ENCODE data around the gene CLIP4. TPM values are rescaled to one million over a fixed set of nuclear protein-coding genes. Genes with fewer than 3 reads are reported as not detected.
A peak's percentile ranks its signal among the peaks of the same experiment; 100 is the strongest.

The CLIP4 gene
- total and polyA plus RNA-seq, 2 experiments from 2014 or later: 0.06 to 0.14 TPM

DNA sequence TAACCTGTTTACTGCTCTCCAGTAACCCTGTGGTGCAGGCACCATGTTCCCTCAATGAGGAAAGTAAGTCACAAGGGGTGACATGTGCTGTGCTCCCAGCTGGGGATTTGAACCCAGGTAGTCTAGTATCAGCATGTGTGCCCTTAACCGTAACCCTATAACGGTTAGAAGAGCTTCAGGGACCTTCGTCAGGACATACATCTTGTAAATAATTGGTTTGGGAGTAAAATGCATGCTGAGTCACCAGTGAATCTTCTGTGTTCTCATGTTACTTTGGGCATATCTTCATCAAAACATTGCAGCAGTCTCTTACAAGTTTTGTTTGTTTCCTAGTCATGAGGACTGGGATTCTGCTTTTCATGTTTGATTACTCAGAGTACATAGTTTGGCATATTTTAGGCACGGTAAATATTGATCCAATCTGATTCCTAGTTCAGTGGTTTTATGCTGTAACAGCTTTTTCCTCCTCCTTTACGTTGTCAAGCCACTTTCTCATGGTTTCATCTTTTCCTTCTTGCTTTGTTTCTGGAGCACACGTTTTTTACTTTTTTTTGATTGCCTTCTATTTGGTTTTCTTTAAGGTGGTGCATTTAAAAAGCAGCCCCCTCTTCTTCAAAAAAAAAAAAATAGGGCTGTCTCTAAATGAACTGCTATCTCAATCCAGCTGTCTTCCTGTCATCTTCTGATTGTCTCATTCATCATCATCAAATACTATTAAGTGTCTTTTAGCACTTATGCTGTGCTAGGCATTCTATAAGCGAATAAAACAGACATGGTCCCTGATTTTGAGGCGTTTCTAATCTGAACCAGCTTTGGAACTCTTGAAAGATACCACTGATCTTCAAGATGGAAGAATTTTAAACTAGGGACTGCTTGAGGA is 50.4 kb downstream of the CLIP4 start:
- Histone ChIP-seq H4K20me1 (replicated peaks; ENCODE audit: insufficient read depth) (no peaks in the 10 kb centered on the region), H3K79me2 (replicated peaks; ENCODE audit: insufficient read depth) (no peaks in the 10 kb centered on the region), H3K4me3 (no peak overlapping the region), H3K9me2 (ENCODE audit: insufficient read depth) (no peaks in the 10 kb centered on the region), H2AFZ (peak overlapping the region; percentile 70; the same call in 1 of the 2 replicates), H3F3A (replicated peaks; ENCODE audit: low read depth) (no peaks in the 10 kb centered on the region), H3K27ac (ENCODE audit: low read depth) (no peak overlapping the region), H3K36me3 (ENCODE audit: insufficient read depth) (no peaks in the 10 kb centered on the region), H3K27me3 (ENCODE audit: insufficient read depth) (no peaks in the 10 kb centered on the region), H3K4me1 (ENCODE audit: insufficient read depth) (peaks cover 21% of the 10 kb centered on the region), H3K4me2 (no peak overlapping the region)
- TF ChIP-seq STAT1 (IDR thresholded peaks at IDR 0.05; ENCODE audit: unreplicated experiment) (no peak), ZNF331 (CRISPR knock-in tag; IDR thresholded peaks at IDR 0.05; ENCODE audit: low read depth) (no peak), CREB1 (CRISPR knock-in tag; IDR thresholded peaks at IDR 0.05; ENCODE audit: low read depth) (no peak), EZH2phosphoT487 (IDR thresholded peaks at IDR 0.05; ENCODE audit: unreplicated experiment) (no peak), NANOG (IDR thresholded peaks at IDR 0.05; ENCODE audit: borderline replicate concordance) (no peak), POLR2AphosphoS5 (IDR thresholded peaks at IDR 0.05; ENCODE audit: low read depth) (no peak), JUNB (IDR thresholded peaks at IDR 0.05; ENCODE audit: unreplicated experiment) (no peak), EZH2 (IDR thresholded peaks at IDR 0.05; ENCODE audit: low read depth, unreplicated experiment) (no peak), ZNF114 (CRISPR knock-in tag; IDR thresholded peaks at IDR 0.05) (no peak)
- TF ChIP-seq, protein P1, sequence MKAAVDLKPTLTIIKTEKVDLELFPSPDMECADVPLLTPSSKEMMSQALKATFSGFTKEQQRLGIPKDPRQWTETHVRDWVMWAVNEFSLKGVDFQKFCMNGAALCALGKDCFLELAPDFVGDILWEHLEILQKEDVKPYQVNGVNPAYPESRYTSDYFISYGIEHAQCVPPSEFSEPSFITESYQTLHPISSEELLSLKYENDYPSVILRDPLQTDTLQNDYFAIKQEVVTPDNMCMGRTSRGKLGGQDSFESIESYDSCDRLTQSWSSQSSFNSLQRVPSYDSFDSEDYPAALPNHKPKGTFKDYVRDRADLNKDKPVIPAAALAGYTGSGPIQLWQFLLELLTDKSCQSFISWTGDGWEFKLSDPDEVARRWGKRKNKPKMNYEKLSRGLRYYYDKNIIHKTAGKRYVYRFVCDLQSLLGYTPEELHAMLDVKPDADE (IDR thresholded peaks at IDR 0.05): no peak
- TF ChIP-seq, protein P2, sequence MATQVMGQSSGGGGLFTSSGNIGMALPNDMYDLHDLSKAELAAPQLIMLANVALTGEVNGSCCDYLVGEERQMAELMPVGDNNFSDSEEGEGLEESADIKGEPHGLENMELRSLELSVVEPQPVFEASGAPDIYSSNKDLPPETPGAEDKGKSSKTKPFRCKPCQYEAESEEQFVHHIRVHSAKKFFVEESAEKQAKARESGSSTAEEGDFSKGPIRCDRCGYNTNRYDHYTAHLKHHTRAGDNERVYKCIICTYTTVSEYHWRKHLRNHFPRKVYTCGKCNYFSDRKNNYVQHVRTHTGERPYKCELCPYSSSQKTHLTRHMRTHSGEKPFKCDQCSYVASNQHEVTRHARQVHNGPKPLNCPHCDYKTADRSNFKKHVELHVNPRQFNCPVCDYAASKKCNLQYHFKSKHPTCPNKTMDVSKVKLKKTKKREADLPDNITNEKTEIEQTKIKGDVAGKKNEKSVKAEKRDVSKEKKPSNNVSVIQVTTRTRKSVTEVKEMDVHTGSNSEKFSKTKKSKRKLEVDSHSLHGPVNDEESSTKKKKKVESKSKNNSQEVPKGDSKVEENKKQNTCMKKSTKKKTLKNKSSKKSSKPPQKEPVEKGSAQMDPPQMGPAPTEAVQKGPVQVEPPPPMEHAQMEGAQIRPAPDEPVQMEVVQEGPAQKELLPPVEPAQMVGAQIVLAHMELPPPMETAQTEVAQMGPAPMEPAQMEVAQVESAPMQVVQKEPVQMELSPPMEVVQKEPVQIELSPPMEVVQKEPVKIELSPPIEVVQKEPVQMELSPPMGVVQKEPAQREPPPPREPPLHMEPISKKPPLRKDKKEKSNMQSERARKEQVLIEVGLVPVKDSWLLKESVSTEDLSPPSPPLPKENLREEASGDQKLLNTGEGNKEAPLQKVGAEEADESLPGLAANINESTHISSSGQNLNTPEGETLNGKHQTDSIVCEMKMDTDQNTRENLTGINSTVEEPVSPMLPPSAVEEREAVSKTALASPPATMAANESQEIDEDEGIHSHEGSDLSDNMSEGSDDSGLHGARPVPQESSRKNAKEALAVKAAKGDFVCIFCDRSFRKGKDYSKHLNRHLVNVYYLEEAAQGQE (IDR thresholded peaks at IDR 0.05; ENCODE audit: unreplicated experiment): no peak
- TF ChIP-seq, protein P3, sequence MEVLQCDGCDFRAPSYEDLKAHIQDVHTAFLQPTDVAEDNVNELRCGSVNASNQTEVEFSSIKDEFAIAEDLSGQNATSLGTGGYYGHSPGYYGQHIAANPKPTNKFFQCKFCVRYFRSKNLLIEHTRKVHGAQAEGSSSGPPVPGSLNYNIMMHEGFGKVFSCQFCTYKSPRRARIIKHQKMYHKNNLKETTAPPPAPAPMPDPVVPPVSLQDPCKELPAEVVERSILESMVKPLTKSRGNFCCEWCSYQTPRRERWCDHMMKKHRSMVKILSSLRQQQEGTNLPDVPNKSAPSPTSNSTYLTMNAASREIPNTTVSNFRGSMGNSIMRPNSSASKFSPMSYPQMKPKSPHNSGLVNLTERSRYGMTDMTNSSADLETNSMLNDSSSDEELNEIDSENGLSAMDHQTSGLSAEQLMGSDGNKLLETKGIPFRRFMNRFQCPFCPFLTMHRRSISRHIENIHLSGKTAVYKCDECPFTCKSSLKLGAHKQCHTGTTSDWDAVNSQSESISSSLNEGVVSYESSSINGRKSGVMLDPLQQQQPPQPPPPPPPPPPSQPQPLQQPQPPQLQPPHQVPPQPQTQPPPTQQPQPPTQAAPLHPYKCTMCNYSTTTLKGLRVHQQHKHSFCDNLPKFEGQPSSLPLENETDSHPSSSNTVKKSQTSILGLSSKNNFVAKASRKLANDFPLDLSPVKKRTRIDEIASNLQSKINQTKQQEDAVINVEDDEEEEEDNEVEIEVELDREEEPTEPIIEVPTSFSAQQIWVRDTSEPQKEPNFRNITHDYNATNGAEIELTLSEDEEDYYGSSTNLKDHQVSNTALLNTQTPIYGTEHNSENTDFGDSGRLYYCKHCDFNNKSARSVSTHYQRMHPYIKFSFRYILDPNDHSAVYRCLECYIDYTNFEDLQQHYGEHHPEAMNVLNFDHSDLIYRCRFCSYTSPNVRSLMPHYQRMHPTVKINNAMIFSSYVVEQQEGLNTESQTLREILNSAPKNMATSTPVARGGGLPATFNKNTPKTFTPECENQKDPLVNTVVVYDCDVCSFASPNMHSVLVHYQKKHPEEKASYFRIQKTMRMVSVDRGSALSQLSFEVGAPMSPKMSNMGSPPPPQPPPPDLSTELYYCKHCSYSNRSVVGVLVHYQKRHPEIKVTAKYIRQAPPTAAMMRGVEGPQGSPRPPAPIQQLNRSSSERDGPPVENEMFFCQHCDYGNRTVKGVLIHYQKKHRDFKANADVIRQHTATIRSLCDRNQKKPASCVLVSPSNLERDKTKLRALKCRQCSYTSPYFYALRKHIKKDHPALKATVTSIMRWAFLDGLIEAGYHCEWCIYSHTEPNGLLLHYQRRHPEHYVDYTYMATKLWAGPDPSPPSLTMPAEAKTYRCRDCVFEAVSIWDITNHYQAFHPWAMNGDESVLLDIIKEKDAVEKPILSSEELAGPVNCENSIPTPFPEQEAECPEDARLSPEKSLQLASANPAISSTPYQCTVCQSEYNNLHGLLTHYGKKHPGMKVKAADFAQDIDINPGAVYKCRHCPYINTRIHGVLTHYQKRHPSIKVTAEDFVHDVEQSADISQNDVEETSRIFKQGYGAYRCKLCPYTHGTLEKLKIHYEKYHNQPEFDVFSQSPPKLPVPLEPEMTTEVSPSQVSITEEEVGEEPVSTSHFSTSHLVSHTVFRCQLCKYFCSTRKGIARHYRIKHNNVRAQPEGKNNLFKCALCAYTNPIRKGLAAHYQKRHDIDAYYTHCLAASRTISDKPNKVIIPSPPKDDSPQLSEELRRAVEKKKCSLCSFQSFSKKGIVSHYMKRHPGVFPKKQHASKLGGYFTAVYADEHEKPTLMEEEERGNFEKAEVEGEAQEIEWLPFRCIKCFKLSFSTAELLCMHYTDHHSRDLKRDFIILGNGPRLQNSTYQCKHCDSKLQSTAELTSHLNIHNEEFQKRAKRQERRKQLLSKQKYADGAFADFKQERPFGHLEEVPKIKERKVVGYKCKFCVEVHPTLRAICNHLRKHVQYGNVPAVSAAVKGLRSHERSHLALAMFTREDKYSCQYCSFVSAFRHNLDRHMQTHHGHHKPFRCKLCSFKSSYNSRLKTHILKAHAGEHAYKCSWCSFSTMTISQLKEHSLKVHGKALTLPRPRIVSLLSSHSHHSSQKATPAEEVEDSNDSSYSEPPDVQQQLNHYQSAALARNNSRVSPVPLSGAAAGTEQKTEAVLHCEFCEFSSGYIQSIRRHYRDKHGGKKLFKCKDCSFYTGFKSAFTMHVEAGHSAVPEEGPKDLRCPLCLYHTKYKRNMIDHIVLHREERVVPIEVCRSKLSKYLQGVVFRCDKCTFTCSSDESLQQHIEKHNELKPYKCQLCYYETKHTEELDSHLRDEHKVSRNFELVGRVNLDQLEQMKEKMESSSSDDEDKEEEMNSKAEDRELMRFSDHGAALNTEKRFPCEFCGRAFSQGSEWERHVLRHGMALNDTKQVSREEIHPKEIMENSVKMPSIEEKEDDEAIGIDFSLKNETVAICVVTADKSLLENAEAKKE (CRISPR knock-in tag; IDR thresholded peaks at IDR 0.05): no peak
- TF ChIP-seq, protein P4, sequence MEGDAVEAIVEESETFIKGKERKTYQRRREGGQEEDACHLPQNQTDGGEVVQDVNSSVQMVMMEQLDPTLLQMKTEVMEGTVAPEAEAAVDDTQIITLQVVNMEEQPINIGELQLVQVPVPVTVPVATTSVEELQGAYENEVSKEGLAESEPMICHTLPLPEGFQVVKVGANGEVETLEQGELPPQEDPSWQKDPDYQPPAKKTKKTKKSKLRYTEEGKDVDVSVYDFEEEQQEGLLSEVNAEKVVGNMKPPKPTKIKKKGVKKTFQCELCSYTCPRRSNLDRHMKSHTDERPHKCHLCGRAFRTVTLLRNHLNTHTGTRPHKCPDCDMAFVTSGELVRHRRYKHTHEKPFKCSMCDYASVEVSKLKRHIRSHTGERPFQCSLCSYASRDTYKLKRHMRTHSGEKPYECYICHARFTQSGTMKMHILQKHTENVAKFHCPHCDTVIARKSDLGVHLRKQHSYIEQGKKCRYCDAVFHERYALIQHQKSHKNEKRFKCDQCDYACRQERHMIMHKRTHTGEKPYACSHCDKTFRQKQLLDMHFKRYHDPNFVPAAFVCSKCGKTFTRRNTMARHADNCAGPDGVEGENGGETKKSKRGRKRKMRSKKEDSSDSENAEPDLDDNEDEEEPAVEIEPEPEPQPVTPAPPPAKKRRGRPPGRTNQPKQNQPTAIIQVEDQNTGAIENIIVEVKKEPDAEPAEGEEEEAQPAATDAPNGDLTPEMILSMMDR (conservative IDR thresholded peaks at IDR 0.05; ENCODE audit: low read depth in 2 of 2): no peak
- ATAC-seq: peak; percentile 45; the same call in 2 of the 3 replicates
- no peaks in the 10 kb centered on the region for H3K9me3 Mint-ChIP-seq
- H3K4me3 Mint-ChIP-seq: no peak overlapping the region
- DNase-seq (ENCODE audit: low spot score): no peak
- no peaks in the 10 kb centered on the region for H3K27me3 Mint-ChIP-seq (ENCODE audit: insufficient read depth, low read depth, poor library complexity)
- 0 out of 2 replicates have a peak overlapping the region, but pooled peaks have one; percentile 43 for H3K27ac Mint-ChIP-seq
- H3K36me3 Mint-ChIP-seq (ENCODE audit: low read depth): no peaks in the 10 kb centered on the region
- H3K4me1 Mint-ChIP-seq: peaks cover 26% of the 10 kb centered on the region
